Suprapubic skin (tissue), 4 donors: ENCODE measurements around the gene ADGRE3. TPM values are rescaled to one million over a fixed set of nuclear protein-coding genes. Genes with fewer than 3 reads are reported as not detected.

ENCODE experiments used
- DNase-seq, 2 donors: peaks; one replicate each; pipeline ENCODE4 v3.0.0-alpha.2; 2019; ENCODE audit warnings: low spot score in 2 of 2
- H3K27ac ChIP-seq: fragments of 200-600 bp; sonication (generic); one replicate; pipeline ENCODE4 v1.5.1; 2019
- H3K27me3 ChIP-seq: fragments of 200-600 bp; sonication (generic); one replicate; pipeline ENCODE4 v1.5.1; 2019
- H3K36me3 ChIP-seq: fragments of 200-600 bp; sonication (generic); one replicate; pipeline ENCODE4 v1.5.1; 2019
- H3K4me1 ChIP-seq: fragments of 200-600 bp; sonication (generic); one replicate; pipeline ENCODE4 v1.5.1; 2019
- H3K4me3 ChIP-seq: fragments of 200-600 bp; sonication (generic); one replicate; pipeline ENCODE4 v1.5.1; 2019; ENCODE audit warnings: mild to moderate bottlenecking
- H3K9me3 ChIP-seq: fragments of 200-600 bp; sonication (generic); one replicate; pipeline ENCODE4 v1.5.1; 2019
- CTCF ChIP-seq, 2 donors: fragments of 200-600 bp in 1 of 2; fragments of 450-650 bp in 1 of 2; sonication (generic) in 1 of 2; IDR thresholded peaks; one replicate each; pipeline ENCODE4 v1.5.1; 2016 to 2019; ENCODE audit warnings: antibody characterized with exemption in 2 of 2, mild to moderate bottlenecking in 1 of 2, moderate library complexity in 1 of 2
- EP300 ChIP-seq: sonication (generic); formaldehyde crosslinking; IDR thresholded peaks from one replicate; pipeline ENCODE4 v1.6.1; 2017; ENCODE audit warnings: antibody characterized with exemption
- POLR2A ChIP-seq, 2 donors: fragments of 450-650 bp; IDR thresholded peaks; one replicate each; pipeline ENCODE4 v1.6.1; 2017; ENCODE audit warnings: antibody characterized with exemption in 2 of 2, mild to moderate bottlenecking in 2 of 2, moderate library complexity in 2 of 2
- POLR2AphosphoS5 ChIP-seq, 3 donors: sonication (generic); formaldehyde crosslinking; IDR thresholded peaks; one replicate each; pipeline ENCODE4 v1.6.1; 2017; ENCODE audit warnings: antibody characterized with exemption in 3 of 3
- WGBS: methylation state at CpG from one replicate; pipeline ENCODE4 v1.1.5; 2018; 5-methylcytosine and 5-hydroxymethylcytosine counted together
- total RNA-seq, 4 donors: library from RNA; depleted of rRNA; stranded (reverse); fragments of >200 nt; gene quantifications; one replicate each; pipeline ENCODE4 v1.1.0, GENCODE V29; 2016

The ADGRE3 gene
- total RNA-seq, 4 donors from 2014 or later: not detected

- Histone ChIP-seq H3K27ac (no peak overlapping the region), H3K36me3 (no peaks in the 10 kb centered on the region), H3K4me1 (no peaks in the 10 kb centered on the region), H3K9me3 (no peaks in the 10 kb centered on the region), H3K27me3 (peaks cover 17% of the 10 kb centered on the region), H3K4me3 (no peak overlapping the region)
- no peak for DNase-seq
- no peak for TF ChIP-seq EP300
- no peak for TF ChIP-seq POLR2A (IDR thresholded peaks at IDR 0.05)
- TF ChIP-seq POLR2AphosphoS5 (IDR thresholded peaks at IDR 0.05): no peak
- no peak for TF ChIP-seq CTCF (IDR thresholded peaks at IDR 0.05)
- 83% methylated on average over 9 of the region's 9 CpGs for WGBS
Measured at GRCh38 chr19:14678199-14678598, 3.6 kb upstream of the ADGRE3 start.

- 84% methylated on average over 6 of the region's 6 CpGs for WGBS
- no peak for DNase-seq
- no peak for TF ChIP-seq CTCF (IDR thresholded peaks at IDR 0.05)
- TF ChIP-seq EP300: no peak
- no peak for TF ChIP-seq POLR2AphosphoS5 (IDR thresholded peaks at IDR 0.05)
- TF ChIP-seq POLR2A (IDR thresholded peaks at IDR 0.05): no peak
- no peaks in the 10 kb centered on the region for H3K9me3 ChIP-seq
- H3K36me3 ChIP-seq: no peaks in the 10 kb centered on the region
- H3K4me3 ChIP-seq: no peak overlapping the region
- no peak overlapping the region for H3K27ac ChIP-seq
- H3K27me3 ChIP-seq: peaks cover 18% of the 10 kb centered on the region
- H3K4me1 ChIP-seq: no peaks in the 10 kb centered on the region
Measured at GRCh38 chr19:14677464-14677863, 2.8 kb upstream of the ADGRE3 start.

- Histone ChIP-seq H3K36me3 (no peaks in the 10 kb centered on the region), H3K4me1 (no peaks in the 10 kb centered on the region), H3K27ac (no peak overlapping the region), H3K9me3 (no peaks in the 10 kb centered on the region), H3K4me3 (no peak overlapping the region), H3K27me3 (peaks cover 20% of the 10 kb centered on the region)
- 85% methylated on average over 10 of the region's 10 CpGs for WGBS
- DNase-seq: no peak
- TF ChIP-seq EP300: no peak
- no peak for TF ChIP-seq POLR2A (IDR thresholded peaks at IDR 0.05)
- no peak for TF ChIP-seq POLR2AphosphoS5 (IDR thresholded peaks at IDR 0.05)
- no peak for TF ChIP-seq CTCF (IDR thresholded peaks at IDR 0.05)
Measured at GRCh38 chr19:14676762-14677161, 2.1 kb upstream of the ADGRE3 start.

- TF ChIP-seq POLR2A (IDR thresholded peaks at IDR 0.05) (no peak), POLR2AphosphoS5 (IDR thresholded peaks at IDR 0.05) (no peak), CTCF (IDR thresholded peaks at IDR 0.05) (no peak)
- Histone ChIP-seq H3K9me3 (peaks cover 4% of the 10 kb centered on the region), H3K27me3 (peaks cover 30% of the 10 kb centered on the region), H3K4me3 (no peak overlapping the region), H3K36me3 (no peaks in the 10 kb centered on the region), H3K27ac (no peak overlapping the region), H3K4me1 (no peaks in the 10 kb centered on the region)
- WGBS: 69% methylated on average over 1 of the region's 1 CpG
- no peak for DNase-seq
Measured at GRCh38 chr19:14673088-14673487, 1.6 kb downstream of the ADGRE3 start.

- TF ChIP-seq POLR2A (IDR thresholded peaks at IDR 0.05) (no peak), EP300 (no peak), POLR2AphosphoS5 (IDR thresholded peaks at IDR 0.05) (no peak), CTCF (IDR thresholded peaks at IDR 0.05) (no peak)
- no peaks in the 10 kb centered on the region for H3K36me3 ChIP-seq
- H3K4me1 ChIP-seq: no peaks in the 10 kb centered on the region
- no peak for DNase-seq
- H3K4me3 ChIP-seq: no peak overlapping the region
- WGBS: 87% methylated on average over 3 of the region's 3 CpGs
- H3K9me3 ChIP-seq: peaks cover 4% of the 10 kb centered on the region
- peaks cover 30% of the 10 kb centered on the region for H3K27me3 ChIP-seq
- H3K27ac ChIP-seq: no peak overlapping the region
Measured at GRCh38 chr19:14672188-14672872, 2.3 kb downstream of the ADGRE3 start.
